ENCODE measurements around the gene CRYGD.
"Not testable (repeated sequence)": the region's sequence is repeated elsewhere in the genome, so short reads cannot be mapped to it uniquely, and the experiment has no call there.

CRYGD gene

DNA sequence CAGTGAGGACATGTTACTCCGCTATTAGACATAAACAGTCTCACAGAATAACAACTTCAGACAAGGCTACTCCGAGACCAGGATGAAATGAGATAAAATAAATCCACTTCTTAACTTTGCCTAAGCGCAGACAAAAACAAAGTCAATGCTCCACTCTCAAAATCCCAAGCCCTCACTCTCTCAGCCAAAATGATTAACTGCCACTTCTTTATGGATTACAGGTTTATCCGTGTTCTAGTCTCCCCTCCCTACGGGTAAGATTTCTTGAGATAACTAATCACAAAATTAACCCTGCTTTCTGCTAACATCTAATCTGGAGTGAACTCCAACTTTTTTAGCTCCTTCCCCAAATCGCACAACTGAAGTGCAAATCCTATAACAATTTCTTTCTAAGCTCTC, 6.4 kb upstream of the CRYGD start:
- no peak for DNase-seq (ENCODE audit: low read depth in 3 of 3, low spot score in 1 of 3)

GRCh38 chr2:208129744-208130711, 5.7 kb upstream of the CRYGD start, which contains the start of gene CRYGC:
Gene CRYGC, minus strand, starts transcription at chr2:208129828. Its CDS starts 36 bp downstream, at chr2:208129792.
- DNase-seq (ENCODE audit: low read depth in 3 of 3, low spot score in 1 of 3): no peak

DNA sequence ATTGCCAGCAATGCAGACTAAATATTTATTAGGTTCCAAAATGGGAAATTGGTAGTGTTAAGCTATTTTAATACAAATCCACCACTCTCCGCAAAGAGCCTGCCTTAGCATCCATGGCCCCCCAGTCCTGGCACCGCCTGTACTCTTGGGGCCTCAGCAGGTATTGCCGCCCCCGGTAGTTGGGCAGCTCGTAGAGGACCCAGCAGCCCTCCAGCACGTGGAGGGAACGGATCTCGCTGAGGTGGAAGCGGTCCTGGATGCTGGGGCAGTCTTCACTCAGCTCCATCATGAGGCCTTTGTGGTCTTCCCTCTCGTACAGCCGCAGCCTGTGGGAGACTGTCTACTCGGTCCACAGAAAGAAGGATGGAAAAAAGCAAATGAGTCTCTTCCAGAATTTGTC, 3.8 kb upstream of the CRYGD start:
- DNase-seq (ENCODE audit: low read depth in 3 of 3, low spot score in 1 of 3): no peak

GRCh38 chr2:208127090-208127489, 2.8 kb upstream of the CRYGD start:
- no peak for DNase-seq (ENCODE audit: low read depth in 3 of 3, low spot score in 1 of 3)

DNA sequence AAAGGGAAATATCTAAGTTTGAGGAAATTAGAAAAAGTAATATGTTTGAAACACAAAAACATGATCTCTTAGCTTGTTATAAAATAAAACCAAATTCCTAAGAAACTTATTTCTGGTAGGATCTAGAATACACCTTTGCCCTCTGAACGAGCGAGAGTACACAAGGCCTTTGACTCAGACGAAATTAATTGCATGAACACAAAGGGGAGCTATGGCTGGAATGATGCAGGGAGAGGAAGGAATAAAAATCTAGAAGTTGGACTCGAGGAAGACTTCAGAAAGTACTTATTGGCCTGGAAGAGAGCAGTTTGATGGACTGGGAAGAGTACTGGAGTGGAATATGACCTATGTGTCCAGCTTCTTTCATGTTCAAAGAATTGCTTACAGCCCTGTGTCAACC, 927 bp upstream of the CRYGD start:
- no peak for DNase-seq (ENCODE audit: low read depth in 3 of 3, low spot score in 1 of 3)

GRCh38 chr2:208122248-208122647, 2.1 kb downstream of the CRYGD start:
- DNase-seq (ENCODE audit: low read depth in 3 of 3, low spot score in 1 of 3): no peak

DNA sequence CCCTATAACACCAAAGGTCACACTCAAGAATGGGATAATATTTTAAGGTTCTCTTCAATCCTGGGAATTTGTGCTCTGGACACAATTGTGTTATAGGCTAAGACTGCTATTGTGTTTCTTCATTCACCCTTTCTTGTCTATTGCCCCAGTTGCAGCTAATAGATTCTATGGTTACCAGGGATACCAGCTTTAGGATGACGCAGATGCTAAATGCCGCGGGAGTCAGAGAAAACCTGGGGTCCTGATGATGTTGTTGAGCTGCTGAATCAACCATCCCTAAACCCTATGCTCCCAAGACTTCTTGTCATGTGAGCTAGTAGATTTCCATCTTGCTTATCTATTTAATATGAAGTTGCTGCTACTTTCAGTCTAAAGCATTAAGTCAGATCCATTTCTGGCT, 5.4 kb downstream of the CRYGD start:
- DNase-seq (ENCODE audit: low read depth in 3 of 3, low spot score in 1 of 3): no peak

DNA sequence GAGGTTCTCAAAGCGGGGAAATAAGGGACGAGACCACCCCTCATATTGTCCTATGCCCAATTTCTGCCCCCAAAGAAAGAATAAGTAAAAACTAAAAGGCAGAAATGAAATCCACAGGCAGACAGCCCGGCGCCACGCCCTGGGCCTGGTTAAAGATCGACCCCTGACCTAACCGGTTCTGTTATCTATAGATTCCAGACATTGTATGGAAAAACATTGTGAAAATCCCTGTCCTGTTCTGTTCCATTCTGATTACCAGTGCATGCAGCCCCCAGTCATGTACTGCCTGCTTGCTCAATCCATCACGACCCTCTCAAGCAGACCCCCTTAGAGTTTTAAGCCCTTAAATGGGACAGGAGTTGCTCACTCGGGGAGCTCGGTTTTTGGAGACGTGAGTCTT, 6.9 kb downstream of the CRYGD start:
- DNase-seq (ENCODE audit: low read depth in 3 of 3, low spot score in 1 of 3): not testable (repeated sequence)

DNA sequence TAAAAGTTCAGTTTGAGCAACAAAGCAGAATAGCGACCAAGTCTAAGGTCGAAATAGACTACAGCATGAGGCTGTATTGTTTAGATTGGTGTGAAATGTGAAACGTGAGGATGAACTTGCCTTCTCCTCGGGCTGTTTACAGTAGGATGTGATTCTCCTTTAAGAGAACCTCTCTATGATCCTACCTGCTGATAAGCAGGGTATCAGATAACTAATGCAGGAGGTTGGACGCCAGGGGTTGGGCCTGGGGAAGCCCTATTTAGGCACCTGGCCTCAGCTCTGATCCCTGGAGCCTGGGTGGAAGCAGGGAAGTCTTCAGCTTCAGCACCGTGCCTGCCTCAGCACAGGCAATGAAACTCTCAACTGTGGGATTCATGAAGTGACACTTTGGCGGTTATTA, 11.4 kb downstream of the CRYGD start:
- no peak for DNase-seq (ENCODE audit: low read depth in 3 of 3, low spot score in 1 of 3)

DNA sequence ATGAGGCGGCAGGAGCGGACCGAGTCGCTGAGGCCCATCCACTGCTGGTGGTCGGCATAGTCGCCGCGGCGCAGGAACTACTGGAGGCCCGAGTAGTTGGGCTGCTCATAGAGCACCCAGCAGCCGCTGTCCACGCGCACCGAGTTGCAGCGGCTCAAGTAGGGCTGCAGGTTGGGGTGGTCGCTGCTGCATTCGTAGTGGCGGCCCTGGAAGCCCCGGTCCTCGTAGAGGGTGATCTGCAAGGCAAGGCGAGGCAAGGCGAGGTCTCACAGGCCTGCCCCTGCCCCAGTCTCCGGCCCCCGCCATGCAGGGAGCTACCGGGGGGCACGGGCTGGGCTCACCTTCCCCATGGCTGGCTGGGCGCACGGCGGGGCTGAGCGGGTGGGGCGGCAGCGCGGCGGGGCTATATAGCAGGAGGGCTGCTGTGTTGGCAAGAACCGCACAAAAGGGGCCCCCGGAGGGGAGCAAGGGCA, 12.0 kb downstream of the CRYGD start:
- not testable (repeated sequence) for DNase-seq (ENCODE audit: low read depth in 3 of 3, low spot score in 1 of 3)

DNA sequence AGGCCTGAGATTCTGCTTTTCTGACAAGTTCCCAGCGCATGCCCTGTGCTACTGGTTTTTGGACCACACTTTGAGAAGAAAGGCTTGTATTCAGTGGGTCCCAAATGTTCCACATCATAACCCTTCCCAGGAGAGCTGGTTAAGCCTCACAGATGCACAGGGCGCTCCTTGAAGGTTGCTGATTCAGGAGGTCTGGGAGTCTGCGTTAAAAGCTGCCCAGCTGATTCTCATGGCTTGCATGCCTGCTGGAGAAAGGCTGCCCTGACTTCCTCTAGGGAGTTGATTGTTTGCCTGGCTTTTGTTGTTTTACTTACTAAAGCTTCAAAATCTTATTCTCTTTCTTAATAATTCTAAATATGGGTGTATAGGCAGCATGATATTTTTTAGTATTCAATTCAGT, 20.7 kb downstream of the CRYGD start:
- DNase-seq (ENCODE audit: low read depth in 3 of 3, low spot score in 1 of 3): no peak

DNA sequence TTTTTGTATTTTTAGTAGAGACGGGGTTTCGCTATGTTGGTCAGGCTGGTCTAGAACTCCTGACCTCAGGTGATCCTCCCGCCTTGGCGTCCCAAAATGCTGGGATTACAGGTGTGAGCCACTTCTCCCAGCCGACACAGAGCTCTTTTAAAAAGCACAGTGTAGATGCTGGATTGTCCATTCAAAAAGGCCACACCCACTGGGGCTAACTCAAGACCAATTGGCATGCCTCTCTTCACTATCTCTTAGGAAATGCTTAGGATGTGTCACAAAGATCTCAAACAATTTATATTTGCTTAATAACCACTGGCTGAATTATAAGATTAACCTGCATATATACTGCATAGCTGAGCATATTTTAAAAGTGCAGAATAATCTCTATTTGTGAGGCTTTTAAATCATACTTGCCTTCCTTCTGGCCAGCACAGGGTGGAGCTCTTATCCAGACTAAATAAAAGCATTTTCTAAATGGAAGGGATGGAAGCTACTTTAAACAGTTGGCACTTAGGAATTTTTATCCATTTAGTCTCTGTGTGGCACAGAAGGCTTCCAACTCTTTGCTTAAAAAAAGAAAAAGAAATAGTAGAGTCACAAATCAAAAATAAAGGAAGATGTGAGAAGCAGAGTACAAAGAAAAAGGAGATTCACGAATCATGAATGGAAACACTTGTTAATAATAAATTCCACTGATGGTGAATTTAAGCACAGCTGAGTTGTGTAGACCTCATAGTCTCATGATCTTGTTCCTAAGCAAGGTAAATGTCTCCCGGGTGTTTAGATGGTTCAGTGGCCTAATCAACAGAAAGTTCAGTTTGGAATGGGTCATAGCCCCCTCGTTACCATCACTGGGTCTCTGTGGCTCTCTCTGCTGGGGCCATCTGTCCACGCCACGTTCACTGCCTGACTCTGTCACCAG, 22.4 kb downstream of the CRYGD start:
- DNase-seq (ENCODE audit: low read depth in 3 of 3, low spot score in 1 of 3): no peak

DNA sequence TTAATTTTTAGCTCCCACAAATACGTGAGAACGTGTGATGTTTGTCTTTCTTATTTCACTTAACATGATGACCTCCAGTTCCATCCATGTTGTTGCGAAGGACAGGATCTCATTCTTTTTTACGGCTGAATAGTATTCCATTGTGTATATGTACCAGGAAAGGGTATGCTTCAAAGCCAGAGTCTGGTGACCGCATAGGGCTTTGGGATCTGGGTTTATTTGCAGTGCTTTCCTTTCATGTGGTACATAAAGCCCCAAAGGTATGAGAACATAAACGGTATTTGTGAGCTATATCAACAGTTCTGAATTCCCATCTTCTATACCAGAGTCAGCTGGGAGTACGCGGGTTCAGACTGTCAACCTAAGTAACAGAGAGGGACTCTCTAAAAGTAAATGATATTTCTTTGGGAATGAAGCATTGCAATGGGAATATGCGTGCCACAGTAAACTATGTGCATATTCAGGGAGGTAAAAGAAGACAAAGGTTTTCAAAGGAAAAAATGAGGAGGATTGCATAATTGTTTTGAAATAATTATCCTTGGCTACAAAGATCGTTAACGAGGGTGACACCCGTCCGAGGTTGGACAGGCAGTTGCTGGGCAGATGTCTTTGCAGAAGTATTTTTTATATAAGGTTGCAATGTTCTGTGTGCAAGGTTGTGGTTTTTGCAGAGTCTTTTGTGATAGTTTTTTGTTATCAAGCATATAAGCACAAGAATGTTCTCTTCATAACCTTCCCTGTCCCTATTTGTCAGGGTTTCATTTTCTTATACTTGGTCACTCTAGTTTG, 24.4 kb downstream of the CRYGD start:
- no peak for DNase-seq (ENCODE audit: low read depth in 3 of 3, low spot score in 1 of 3)

DNA sequence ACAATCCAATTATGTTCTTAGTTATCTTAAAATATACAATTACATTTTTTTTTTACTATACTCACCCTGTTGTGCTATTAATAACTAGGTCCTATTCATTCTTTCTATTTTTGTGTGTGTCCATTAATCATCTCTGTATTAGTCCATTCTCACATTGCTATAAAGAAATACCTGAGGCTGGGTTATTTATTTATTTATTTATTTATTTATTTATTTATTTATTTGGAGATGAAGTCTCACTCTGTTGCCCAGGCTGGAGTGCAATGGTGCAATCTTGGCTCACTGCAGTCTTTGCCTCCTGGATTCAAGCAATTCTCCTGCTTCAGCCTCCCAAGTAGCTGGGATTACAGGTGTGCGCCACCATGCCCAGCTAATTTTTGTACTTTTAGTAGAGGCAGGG, 25.6 kb downstream of the CRYGD start:
- DNase-seq (ENCODE audit: low read depth in 3 of 3, low spot score in 1 of 3): not testable (repeated sequence)

DNA sequence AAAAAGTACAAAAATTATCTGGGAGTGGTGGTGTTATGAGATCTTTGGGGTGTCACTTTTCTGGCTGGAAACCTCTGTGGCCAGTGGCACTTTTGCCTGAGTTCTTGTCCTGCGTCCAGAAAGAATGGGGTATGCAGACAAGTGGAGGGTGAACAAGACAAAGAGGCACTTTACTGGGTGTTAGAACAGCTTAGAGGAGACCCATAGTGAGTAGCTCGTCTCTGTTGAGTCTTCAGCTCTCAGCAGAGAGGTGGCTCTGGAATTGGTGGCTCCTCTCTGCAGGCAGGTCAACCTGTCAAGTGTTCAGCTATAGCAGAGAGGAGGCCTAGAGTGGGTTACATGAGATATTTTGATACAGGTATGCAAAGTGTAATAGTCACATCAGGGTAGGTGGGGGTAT, 26.1 kb downstream of the CRYGD start:
- DNase-seq (ENCODE audit: low read depth in 3 of 3, low spot score in 1 of 3): no peak

- no peak for DNase-seq (ENCODE audit: low read depth in 3 of 3, low spot score in 1 of 3)
Observed at GRCh38 chr2:208097801-208098200, 26.5 kb downstream of the CRYGD start.

- DNase-seq (ENCODE audit: low read depth in 3 of 3, low spot score in 1 of 3): no peak
Observed at GRCh38 chr2:208097313-208097712, 27.0 kb downstream of the CRYGD start.

DNA sequence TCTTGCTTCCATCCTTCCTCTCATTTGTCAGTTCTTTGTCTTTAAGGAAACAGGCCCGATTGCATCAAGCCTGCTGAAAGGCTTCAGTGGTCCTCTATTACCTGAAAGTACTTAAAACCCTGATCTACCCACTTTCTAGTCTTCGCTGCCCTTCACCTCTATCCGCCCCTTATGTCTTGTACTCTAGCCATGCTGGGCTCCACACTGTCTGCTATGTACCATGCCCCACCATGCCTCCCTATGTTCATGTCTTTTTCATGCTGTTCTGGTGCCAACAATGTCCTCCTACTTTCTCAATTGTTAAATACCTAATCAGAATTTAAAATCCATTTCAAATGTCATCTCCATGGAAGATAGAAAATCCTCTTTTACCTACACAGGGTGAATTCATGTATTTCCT, 28.2 kb downstream of the CRYGD start:
- no peak for DNase-seq (ENCODE audit: low read depth in 3 of 3, low spot score in 1 of 3)

DNA sequence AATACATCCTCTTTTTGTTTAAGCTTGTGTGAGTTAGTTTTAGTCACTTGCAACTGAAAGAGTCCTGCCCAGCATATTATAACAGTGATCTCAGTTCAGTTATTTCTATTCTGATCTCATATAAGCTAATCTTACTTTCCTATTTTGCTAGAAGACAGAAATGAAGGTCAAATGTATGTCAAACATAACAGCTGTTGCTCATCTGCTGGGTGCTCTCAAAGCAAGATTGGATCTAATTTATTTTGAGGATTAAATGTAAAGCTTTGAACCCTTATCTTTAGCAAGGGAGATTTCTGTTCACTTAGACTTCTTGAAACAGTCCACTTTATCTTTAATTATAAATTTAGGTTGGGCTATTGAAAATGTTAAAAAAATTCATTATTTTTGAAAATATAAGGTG, 31.2 kb downstream of the CRYGD start:
- no peak for DNase-seq (ENCODE audit: low read depth in 3 of 3, low spot score in 1 of 3)

- no peak for DNase-seq (ENCODE audit: low read depth in 3 of 3, low spot score in 1 of 3)
Observed at GRCh38 chr2:208092093-208092832, 32.1 kb downstream of the CRYGD start.

Data from stimulated activated CD4-positive, alpha-beta T cell treated with anti-CD3 and anti-CD28 coated beads, TNF-alpha, amount 100 ng/mL, for 1 hour (primary cell).